ENCODE results near the gene NDRG3. TPM values are rescaled to one million over a fixed set of nuclear protein-coding genes. Genes with fewer than 3 reads are reported as not detected.

The NDRG3 gene
- total and polyA plus RNA-seq, 2 donors (not counting 3 experiments of a cell fraction or from before 2014, with no cell fraction given) = 25.7 to 27.7 TPM

- Histone ChIP-seq H3K4me3 (replicated peaks in 1 of 3; ENCODE audit: insufficient read depth in 1 of 3, low read depth in 1 of 3, low read length in 3 of 3) (no peak overlapping the region), H3K9me1 (replicated peaks; ENCODE audit: control insufficient read depth, extremely low read depth, insufficient read depth, low read length) (no peaks in the 10 kb centered on the region), H3K27me3 (ENCODE audit: control insufficient read depth in 2 of 2, insufficient read depth in 2 of 2, low read length in 2 of 2) (no peaks in the 10 kb centered on the region), H3K4me2 (ENCODE audit: insufficient read depth, low read length) (no peak overlapping the region), H4K20me1 (replicated peaks; ENCODE audit: control insufficient read depth, extremely low read depth, insufficient read depth, low read length) (no peaks in the 10 kb centered on the region), H3K79me2 (ENCODE audit: control insufficient read depth, insufficient read depth, low read length) (no peaks in the 10 kb centered on the region), H3K9me3 (replicated peaks; ENCODE audit: control insufficient read depth, insufficient read depth, low read length) (no peaks in the 10 kb centered on the region), H3K9ac (replicated peaks; ENCODE audit: extremely low read depth, insufficient read depth, low read length) (no peak overlapping the region), H2AFZ (ENCODE audit: low read depth, low read length) (no peak overlapping the region), H3K36me3 (ENCODE audit: control insufficient read depth in 2 of 2, extremely low read depth in 1 of 2, insufficient read depth in 2 of 2, low read length in 2 of 2) (no peaks in the 10 kb centered on the region), H3K4me1 (ENCODE audit: control insufficient read depth, extremely low read depth, insufficient read depth, low read length) (no peaks in the 10 kb centered on the region), H3K27ac (ENCODE audit: insufficient read depth, low read depth, low read length) (no peak overlapping the region)
- ChIA-PET POLR2A (no interaction called here), CTCF (interaction anchor here (1.4 kb wide), 1 partner anchor 11 kb away, joined by 4 read pairs; no protein-coding TSS in a partner anchor)
- dilution Hi-C loops (cut with MboI; ENCODE audit: extremely low pct_ligation_motif_present, low sequenced_read_pairs) (no loop called here), intact Hi-C loops (cut with micrococcal nuclease) (loop anchor here (10.0 kb wide), 1 partner anchor 897 kb away; no protein-coding TSS in a partner anchor)
- no peak for FAIRE-seq
- no peak for TF ChIP-seq EZH2 (IDR thresholded peaks at IDR 0.05; ENCODE audit: borderline replicate concordance, low read depth, low read length, severe bottlenecking)
- TF ChIP-seq FOS (IDR thresholded peaks at IDR 0.05; ENCODE audit: borderline replicate concordance, insufficient read depth, low read length) = no peak
- TF ChIP-seq, protein P1, sequence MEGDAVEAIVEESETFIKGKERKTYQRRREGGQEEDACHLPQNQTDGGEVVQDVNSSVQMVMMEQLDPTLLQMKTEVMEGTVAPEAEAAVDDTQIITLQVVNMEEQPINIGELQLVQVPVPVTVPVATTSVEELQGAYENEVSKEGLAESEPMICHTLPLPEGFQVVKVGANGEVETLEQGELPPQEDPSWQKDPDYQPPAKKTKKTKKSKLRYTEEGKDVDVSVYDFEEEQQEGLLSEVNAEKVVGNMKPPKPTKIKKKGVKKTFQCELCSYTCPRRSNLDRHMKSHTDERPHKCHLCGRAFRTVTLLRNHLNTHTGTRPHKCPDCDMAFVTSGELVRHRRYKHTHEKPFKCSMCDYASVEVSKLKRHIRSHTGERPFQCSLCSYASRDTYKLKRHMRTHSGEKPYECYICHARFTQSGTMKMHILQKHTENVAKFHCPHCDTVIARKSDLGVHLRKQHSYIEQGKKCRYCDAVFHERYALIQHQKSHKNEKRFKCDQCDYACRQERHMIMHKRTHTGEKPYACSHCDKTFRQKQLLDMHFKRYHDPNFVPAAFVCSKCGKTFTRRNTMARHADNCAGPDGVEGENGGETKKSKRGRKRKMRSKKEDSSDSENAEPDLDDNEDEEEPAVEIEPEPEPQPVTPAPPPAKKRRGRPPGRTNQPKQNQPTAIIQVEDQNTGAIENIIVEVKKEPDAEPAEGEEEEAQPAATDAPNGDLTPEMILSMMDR (IDR thresholded peaks at IDR 0.05; ENCODE audit: extremely low read depth in 1 of 2, insufficient read depth in 1 of 2, low read depth in 1 of 2, low read length in 2 of 2) = no peak
- no peak for TF ChIP-seq POLR2A (IDR thresholded peaks at IDR 0.05; ENCODE audit: low read depth, low read length)
- TF ChIP-seq, protein P2, sequence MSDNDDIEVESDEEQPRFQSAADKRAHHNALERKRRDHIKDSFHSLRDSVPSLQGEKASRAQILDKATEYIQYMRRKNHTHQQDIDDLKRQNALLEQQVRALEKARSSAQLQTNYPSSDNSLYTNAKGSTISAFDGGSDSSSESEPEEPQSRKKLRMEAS (IDR thresholded peaks at IDR 0.05; ENCODE audit: insufficient read depth, insufficient read length) = no peak
- no peak for TF ChIP-seq JUN (IDR thresholded peaks at IDR 0.05; ENCODE audit: borderline replicate concordance, insufficient read depth, insufficient read length, low read depth)
- no peak for TF ChIP-seq MYC (IDR thresholded peaks at IDR 0.05; ENCODE audit: low read depth, low read length)
- no peak for TF ChIP-seq GATA2 (IDR thresholded peaks at IDR 0.05; ENCODE audit: insufficient read depth, insufficient read length, low read depth, low read length)
- no peak for TF ChIP-seq POLR2AphosphoS5 (IDR thresholded peaks at IDR 0.05; ENCODE audit: insufficient read depth, low read depth, low read length)
- no peak for DNase-seq (ENCODE audit: low read depth, low spot score)
- no TSS peak for BruUV-seq (replicated peaks)
These were observed 68.5 kb downstream of the NDRG3 start for GRCh38 chr20:36677422-36677771.
